ENCODE results near the gene ZBTB4. TPM values are rescaled to one million over a fixed set of nuclear protein-coding genes. Genes with fewer than 3 reads are reported as not detected.

ZBTB4 gene
- total RNA-seq, 1 experiment from 2014 or later = 15.5 TPM

- Histone ChIP-seq H3K36me3 (ENCODE audit: control insufficient read depth, insufficient read depth, low read length) (no peaks in the 10 kb centered on the region; the same call in none of the 2 replicates), H3K27me3 (replicated peaks; ENCODE audit: control insufficient read depth, insufficient read depth, low read length) (no peaks in the 10 kb centered on the region), H3K4me1 (no peaks in the 10 kb centered on the region), H3K4me3 (ENCODE audit: low read depth, low read length) (no peak overlapping the region), H3K9me3 (no peaks in the 10 kb centered on the region)
- Mint-ChIP-seq H3K9me3 (ENCODE audit: unreplicated experiment) (no peaks in the 10 kb centered on the region), H3K27ac (ENCODE audit: unreplicated experiment) (no peak overlapping the region), H3K27me3 (ENCODE audit: insufficient read depth, unreplicated experiment) (no peaks in the 10 kb centered on the region), H3K4me1 (ENCODE audit: low read depth, unreplicated experiment) (no peaks in the 10 kb centered on the region), H3K4me3 (ENCODE audit: unreplicated experiment) (no peak overlapping the region), H3K36me3 (ENCODE audit: insufficient read depth, unreplicated experiment) (peaks cover 77% of the 10 kb centered on the region)
- CTCF ChIA-PET = interaction anchor here (1.3 kb wide), 1 partner anchor 62 kb away, joined by 8 read pairs; the partner anchor contains the start of gene FGF11
- intact Hi-C loops (cut with micrococcal nuclease; ENCODE audit: unreplicated experiment) = no loop called here
- POLR2A ChIA-PET = no interaction called here
- no peak for DNase-seq
- no peak for TF ChIP-seq CTCF (IDR thresholded peaks at IDR 0.05; ENCODE audit: insufficient read depth in 1 of 2, low read depth in 1 of 2, low read length in 1 of 2, severe bottlenecking in 1 of 2, unreplicated experiment in 1 of 2)
- no TSS peak for BruUV-seq (replicated peaks)
Measured at GRCh38 chr17:7501729-7502128, 22.3 kb upstream of the ZBTB4 start.

GRCh38 chr17:7499161-7499560 lies 19.7 kb upstream of the ZBTB4 start:
- Mint-ChIP-seq H3K9me3 (ENCODE audit: unreplicated experiment) (no peaks in the 10 kb centered on the region), H3K27ac (ENCODE audit: unreplicated experiment) (no peak overlapping the region), H3K4me1 (ENCODE audit: low read depth, unreplicated experiment) (no peaks in the 10 kb centered on the region), H3K36me3 (ENCODE audit: insufficient read depth, unreplicated experiment) (peaks cover 70% of the 10 kb centered on the region), H3K27me3 (ENCODE audit: insufficient read depth, unreplicated experiment) (no peaks in the 10 kb centered on the region), H3K4me3 (ENCODE audit: unreplicated experiment) (no peak overlapping the region)
- H3K4me3 ChIP-seq (ENCODE audit: low read depth, low read length) = no peak overlapping the region
- intact Hi-C loops (cut with micrococcal nuclease; ENCODE audit: unreplicated experiment) = no loop called here
- CTCF ChIA-PET = no interaction called here
- no TSS peak for BruUV-seq (replicated peaks)
- TF ChIP-seq CTCF (IDR thresholded peaks at IDR 0.05; ENCODE audit: insufficient read depth in 1 of 2, low read depth in 1 of 2, low read length in 1 of 2, severe bottlenecking in 1 of 2, unreplicated experiment in 1 of 2) = no peak
- DNase-seq = no peak
- H3K36me3 ChIP-seq (ENCODE audit: control insufficient read depth, insufficient read depth, low read length) = no peaks in the 10 kb centered on the region; the same call in none of the 2 replicates
- no peaks in the 10 kb centered on the region for H3K9me3 ChIP-seq
- no peaks in the 10 kb centered on the region for H3K4me1 ChIP-seq
- H3K27me3 ChIP-seq (replicated peaks; ENCODE audit: control insufficient read depth, insufficient read depth, low read length) = no peaks in the 10 kb centered on the region
- POLR2A ChIA-PET = interaction anchor here (0.5 kb wide), 1 partner anchor 237 kb away, joined by 4 read pairs; no protein-coding TSS in a partner anchor

GRCh38 chr17:7497636-7498035 lies 18.2 kb upstream of the ZBTB4 start:
- TF ChIP-seq CTCF (IDR thresholded peaks at IDR 0.05; ENCODE audit: insufficient read depth in 1 of 2, low read depth in 1 of 2, low read length in 1 of 2, severe bottlenecking in 1 of 2, unreplicated experiment in 1 of 2) = no peak
- no peak overlapping the region for H3K27ac Mint-ChIP-seq (ENCODE audit: unreplicated experiment)
- no peaks in the 10 kb centered on the region; the same call in none of the 2 replicates for H3K36me3 ChIP-seq (ENCODE audit: control insufficient read depth, insufficient read depth, low read length)
- POLR2A ChIA-PET = no interaction called here
- no peaks in the 10 kb centered on the region for H3K27me3 Mint-ChIP-seq (ENCODE audit: insufficient read depth, unreplicated experiment)
- H3K36me3 Mint-ChIP-seq (ENCODE audit: insufficient read depth, unreplicated experiment) = peaks cover 67% of the 10 kb centered on the region
- BruUV-seq (replicated peaks) = no TSS peak
- CTCF ChIA-PET = no interaction called here
- H3K27me3 ChIP-seq (replicated peaks; ENCODE audit: control insufficient read depth, insufficient read depth, low read length) = no peaks in the 10 kb centered on the region
- H3K4me1 Mint-ChIP-seq (ENCODE audit: low read depth, unreplicated experiment) = no peaks in the 10 kb centered on the region
- H3K4me3 ChIP-seq (ENCODE audit: low read depth, low read length) = no peak overlapping the region
- no peak overlapping the region for H3K4me3 Mint-ChIP-seq (ENCODE audit: unreplicated experiment)
- no peaks in the 10 kb centered on the region for H3K4me1 ChIP-seq
- DNase-seq = no peak
- intact Hi-C loops (cut with micrococcal nuclease; ENCODE audit: unreplicated experiment) = no loop called here
- no peaks in the 10 kb centered on the region for H3K9me3 Mint-ChIP-seq (ENCODE audit: unreplicated experiment)
- no peaks in the 10 kb centered on the region for H3K9me3 ChIP-seq
